K562 (cell line): ENCODE results near the gene ZCCHC4. TPM values are rescaled to one million over a fixed set of nuclear protein-coding genes. Genes with fewer than 3 reads are reported as not detected.
A peak's percentile ranks its signal among the peaks of the same experiment; 100 is the strongest.

ENCODE experiments used
- ATF4 ChIP-seq: fragments of 450-650 bp; formaldehyde crosslinking; IDR thresholded peaks from 2 replicates; pipeline ENCODE4 v1.4.0; 2022; ENCODE audit warnings: mild to moderate bottlenecking, moderate library complexity
- ATF6 ChIP-seq: sonication (generic); formaldehyde crosslinking; IDR thresholded peaks from 2 replicates; pipeline ENCODE4 v1.4.0; 2020; ENCODE audit warnings: mild to moderate bottlenecking, missing genetic modification reagents
- CREBBP ChIP-seq: IDR thresholded peaks from one replicate; pipeline ENCODE4 v1.6.1; 2012; ENCODE audit warnings: low read depth, mild to moderate bottlenecking, control low read depth, inconsistent platforms, low read length
- E4F1 ChIP-seq: fragments of 250-450 bp; sonication (Bioruptor Pico); IDR thresholded peaks from 2 replicates; pipeline ENCODE4 v1.5.0; 2021; ENCODE audit warnings: mild to moderate bottlenecking, borderline replicate concordance
- IRF1 ChIP-seq: sonication (generic); formaldehyde crosslinking; IDR thresholded peaks from 2 replicates; pipeline ENCODE4 v1.8.0; 2022; ENCODE audit warnings: missing genetic modification reagents, mild to moderate bottlenecking, borderline replicate concordance
- KAT8 ChIP-seq: fragments of 450-650 bp; IDR thresholded peaks from 2 replicates; pipeline ENCODE4 v1.6.1; 2016; ENCODE audit warnings: low read depth, mild to moderate bottlenecking
- MECOM ChIP-seq: fragments of 250-450 bp; sonication (Bioruptor Pico); IDR thresholded peaks from 2 replicates; pipeline ENCODE4 v1.8.0; 2022; ENCODE audit warnings: inconsistent platforms
- NCOA1 ChIP-seq: fragments of 450-650 bp; IDR thresholded peaks from 2 replicates; pipeline ENCODE4 v1.6.1; 2016; ENCODE audit warnings: low read depth
- RBM22 ChIP-seq: fragments of 200-400 bp; formaldehyde crosslinking; IDR thresholded peaks from 2 replicates; pipeline ENCODE4 v1.6.1; 2018; ENCODE audit warnings: low read length, low read depth; ENCODE audit not compliant: poor library complexity, severe bottlenecking
- THAP7 ChIP-seq: fragments of 250-450 bp; sonication (Bioruptor Pico); IDR thresholded peaks from 2 replicates; pipeline ENCODE4 v1.5.0; 2021
- U2AF1 ChIP-seq: fragments of 200-400 bp; formaldehyde crosslinking; optimal IDR thresholded peaks from 2 replicates; pipeline ENCODE3; 2017; ENCODE audit warnings: mild to moderate bottlenecking, low read depth, low read length, moderate library complexity
- ZNF830 ChIP-seq: fragments of 250-450 bp; sonication (Bioruptor Pico); IDR thresholded peaks from 2 replicates; pipeline ENCODE4 v1.5.0; 2021; ENCODE audit warnings: mild to moderate bottlenecking
- polyA plus RNA-seq, 8 experiments: library from polyadenylated mRNA; depleted of rRNA in 4 of 8; stranded (reverse) in 5 of 8; unstranded in 3 of 8; fragments of >200 nt; fragmentation: Nextera tagmentation in 2 of 8; fragmentation: Illumina TruSeq in 1 of 8; extraction: Ambion mirVana in 2 of 8; extraction: Trizol in 1 of 8; gene quantifications; 2 replicates each; pipeline versions ENCODE4 v1.2.1 to v1.2.3, GENCODE V29; 2011 to 2014; ENCODE audit warnings: inconsistent platforms in 1 of 8, missing spikeins in 1 of 8
- total RNA-seq, 7 experiments: library from RNA; depleted of rRNA in 6 of 7; stranded (reverse); fragments of >200 nt in 6 of 7; fragmentation: Illumina TruSeq in 2 of 7; extraction: Trizol in 2 of 7; gene quantifications; 2 replicates each; pipeline versions ENCODE4 v1.2.1 to v1.2.3, GENCODE V29; 2011 to 2021; ENCODE audit warnings: low replicate concordance in 1 of 7
- TF ChIP-seq, protein P1 (sequence below), 2 experiments: fragments of 250-450 bp in 1 of 2; fragments of 450-650 bp in 1 of 2; sonication (Bioruptor Pico) in 1 of 2; IDR thresholded peaks; 2 replicates each; pipeline versions ENCODE4 v1.6.1 to v1.8.0; 2016 to 2021; ENCODE audit warnings: mild to moderate bottlenecking in 2 of 2, moderate library complexity in 2 of 2, missing compliant biosample characterization in 1 of 2, missing genetic modification characterization in 1 of 2
- TF ChIP-seq, protein P2 (sequence below): fragments of 200-800 bp; sonication (Bioruptor generic); IDR thresholded peaks from 2 replicates; pipeline ENCODE4 v1.6.1; 2017; ENCODE audit warnings: missing genetic modification characterization, missing compliant biosample characterization
- TF ChIP-seq, protein P3 (sequence below): fragments of 250-450 bp; sonication (Bioruptor Pico); IDR thresholded peaks from 2 replicates; pipeline ENCODE4 v1.4.0; 2020; ENCODE audit warnings: mild to moderate bottlenecking, moderate library complexity

Gene ZCCHC4
- total and polyA plus RNA-seq, 9 of the 15 experiments (the other 6 are each of a cell fraction or from before 2014, with no cell fraction given), result 5.3 to 26.1 (median 15.2) TPM

DNA sequence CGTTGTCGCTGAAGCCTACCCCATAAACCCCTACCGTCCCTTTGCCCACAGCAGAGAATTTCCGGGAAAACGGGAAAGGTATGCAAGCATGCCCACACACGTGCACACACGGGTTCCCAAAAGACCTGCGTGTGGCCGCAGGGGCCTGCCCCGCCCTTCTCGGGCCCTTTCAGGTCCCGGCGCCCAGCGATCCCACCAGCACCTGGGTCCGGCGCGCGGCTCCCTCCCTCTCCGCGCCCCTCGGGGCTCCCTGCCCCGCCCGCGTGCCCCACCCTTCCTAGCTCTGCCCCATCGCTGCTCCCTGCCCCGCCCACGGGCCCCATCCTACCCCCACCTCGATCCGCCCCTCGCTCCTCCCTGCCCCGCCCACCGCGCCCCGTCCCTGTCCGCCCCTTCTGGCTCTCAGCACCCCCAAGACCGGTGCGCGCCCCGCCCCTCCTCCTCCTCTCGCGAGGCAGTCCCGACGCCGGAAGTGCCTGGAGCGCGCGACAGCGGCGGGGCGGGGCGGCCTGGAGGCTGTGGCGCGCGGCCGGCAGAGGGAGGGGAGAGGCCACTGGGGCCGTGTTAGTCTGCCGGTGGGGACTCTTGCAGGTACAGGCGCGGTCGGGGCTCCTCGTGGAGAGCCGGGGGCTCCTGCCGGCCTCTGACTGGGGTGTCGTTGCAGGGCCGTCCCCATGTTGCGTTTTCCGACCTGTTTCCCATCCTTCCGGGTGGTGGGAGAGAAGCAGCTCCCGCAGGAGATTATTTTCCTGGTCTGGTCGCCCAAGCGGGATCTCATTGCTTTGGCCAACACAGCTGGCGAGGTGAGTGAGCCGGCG lies 64.4 kb downstream of the ZCCHC4 start, which contains the start of gene ANAPC4 (continued):
- no peak for TF ChIP-seq KAT8
- no peak for TF ChIP-seq U2AF1
- TF ChIP-seq NCOA1, result no peak
- TF ChIP-seq E4F1, result no peak
- peak; percentile 69 for TF ChIP-seq RBM22
- TF ChIP-seq, protein P1, sequence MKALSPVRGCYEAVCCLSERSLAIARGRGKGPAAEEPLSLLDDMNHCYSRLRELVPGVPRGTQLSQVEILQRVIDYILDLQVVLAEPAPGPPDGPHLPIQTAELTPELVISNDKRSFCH (CRISPR knock-in tag; IDR thresholded peaks at IDR 0.05), result no peak
- TF ChIP-seq, protein P1 (tag; IDR thresholded peaks at IDR 0.05), result no peak
- TF ChIP-seq ATF6 (CRISPR knock-in tag), result no peak
- TF ChIP-seq CREBBP, result no peak
- no peak for TF ChIP-seq THAP7
- TF ChIP-seq IRF1, result no peak
- TF ChIP-seq MECOM (CRISPR knock-in tag), result no peak
- TF ChIP-seq, protein P2, sequence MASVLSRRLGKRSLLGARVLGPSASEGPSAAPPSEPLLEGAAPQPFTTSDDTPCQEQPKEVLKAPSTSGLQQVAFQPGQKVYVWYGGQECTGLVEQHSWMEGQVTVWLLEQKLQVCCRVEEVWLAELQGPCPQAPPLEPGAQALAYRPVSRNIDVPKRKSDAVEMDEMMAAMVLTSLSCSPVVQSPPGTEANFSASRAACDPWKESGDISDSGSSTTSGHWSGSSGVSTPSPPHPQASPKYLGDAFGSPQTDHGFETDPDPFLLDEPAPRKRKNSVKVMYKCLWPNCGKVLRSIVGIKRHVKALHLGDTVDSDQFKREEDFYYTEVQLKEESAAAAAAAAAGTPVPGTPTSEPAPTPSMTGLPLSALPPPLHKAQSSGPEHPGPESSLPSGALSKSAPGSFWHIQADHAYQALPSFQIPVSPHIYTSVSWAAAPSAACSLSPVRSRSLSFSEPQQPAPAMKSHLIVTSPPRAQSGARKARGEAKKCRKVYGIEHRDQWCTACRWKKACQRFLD (CRISPR knock-in tag), result no peak
- TF ChIP-seq, protein P3, sequence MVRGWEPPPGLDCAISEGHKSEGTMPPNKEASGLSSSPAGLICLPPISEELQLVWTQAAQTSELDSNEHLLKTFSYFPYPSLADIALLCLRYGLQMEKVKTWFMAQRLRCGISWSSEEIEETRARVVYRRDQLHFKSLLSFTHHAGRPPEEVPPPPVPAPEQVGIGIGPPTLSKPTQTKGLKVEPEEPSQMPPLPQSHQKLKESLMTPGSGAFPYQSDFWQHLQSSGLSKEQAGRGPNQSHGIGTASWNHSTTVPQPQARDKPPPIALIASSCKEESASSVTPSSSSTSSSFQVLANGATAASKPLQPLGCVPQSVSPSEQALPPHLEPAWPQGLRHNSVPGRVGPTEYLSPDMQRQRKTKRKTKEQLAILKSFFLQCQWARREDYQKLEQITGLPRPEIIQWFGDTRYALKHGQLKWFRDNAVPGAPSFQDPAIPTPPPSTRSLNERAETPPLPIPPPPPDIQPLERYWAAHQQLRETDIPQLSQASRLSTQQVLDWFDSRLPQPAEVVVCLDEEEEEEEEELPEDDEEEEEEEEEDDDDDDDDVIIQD (CRISPR knock-in tag), result no peak
- TF ChIP-seq ZNF830 (CRISPR knock-in tag), result no peak
- TF ChIP-seq ATF4, result 0 out of 2 replicates have a peak, but pooled peaks have one; percentile 25
